Endothelial cell of umbilical vein (primary cell): ENCODE measurements around the gene MDN1. TPM values are rescaled to one million over a fixed set of nuclear protein-coding genes. Genes with fewer than 3 reads are reported as not detected.

Source experiments
- BruUV-seq: library from RNA; stranded (reverse); fragments of 400-500 nt; replicated peaks from 2 replicates; lab custom pipeline; 2021; lab: Mats Ljungman, UMichigan
- CTCF ChIA-PET: fragments of 300-600, 350-600 bp; sonication (Branson Sonifier 250); formaldehyde crosslinking; loops from one replicate; lab custom pipeline; 2021; ENCODE audit warnings: antibody characterized with exemption, inconsistent platforms; lab: Charles Lee
- POLR2A ChIA-PET: fragments of 300-600, 350-600 bp; sonication (Branson Sonifier 250); formaldehyde crosslinking; loops from one replicate; lab custom pipeline; 2021; ENCODE audit warnings: antibody characterized with exemption, inconsistent platforms; lab: Charles Lee
- DNase-seq: peaks from one replicate; pipeline ENCODE4 v3.0.0-alpha.2; 2011; ENCODE audit warnings: low read depth, low spot score
- FAIRE-seq: peaks from 2 replicates; lab custom pipeline; 2011; peaks lifted over from hg19 to GRCh38; lab: Jason Lieb, UNC
- H2AFZ ChIP-seq: 2 replicates; pipeline ENCODE4 v1.6.0; 2012; ENCODE audit warnings: low read depth, low read length, control low read depth, inconsistent platforms
- H3K27ac ChIP-seq: 2 replicates; pipeline ENCODE4 v1.5.1; 2011; ENCODE audit warnings: low read depth, mild to moderate bottlenecking, control low read depth, low read length, moderate library complexity; ENCODE audit not compliant: insufficient read depth
- H3K27me3 ChIP-seq, 2 experiments: 2 replicates each; pipeline versions ENCODE4 v1.6.0 to v1.6.1; 2011; ENCODE audit warnings: low read length in 2 of 2, mixed read lengths in 1 of 2; ENCODE audit not compliant: control insufficient read depth in 2 of 2, insufficient read depth in 2 of 2
- H3K36me3 ChIP-seq, 2 experiments: 2 replicates in 1 of 2; 3 replicates in 1 of 2; pipeline ENCODE4 v1.5.1; 2011; ENCODE audit warnings: low read length in 2 of 2, mild to moderate bottlenecking in 1 of 2, moderate library complexity in 1 of 2; ENCODE audit not compliant: control insufficient read depth in 2 of 2, insufficient read depth in 2 of 2; ENCODE audit errors: extremely low read depth in 1 of 2
- H3K4me1 ChIP-seq: 3 replicates; pipeline ENCODE4 v1.5.1; 2011; ENCODE audit warnings: mild to moderate bottlenecking, low read length; ENCODE audit not compliant: control insufficient read depth, insufficient read depth; ENCODE audit errors: extremely low read depth
- H3K4me2 ChIP-seq: 2 replicates; pipeline ENCODE4 v1.6.1; 2011; ENCODE audit warnings: low read length, control low read depth, mixed read lengths; ENCODE audit not compliant: insufficient read depth
- H3K4me3 ChIP-seq, 3 experiments: fragments of 200-600 bp in 1 of 3; sonication (generic), shearing (Covaris generic) in 1 of 3; replicated peaks in 1 of 3; 2 replicates each; pipeline ENCODE4 v1.5.1; 2011 to 2016; ENCODE audit warnings: control low read depth in 3 of 3, low read length in 3 of 3, mild to moderate bottlenecking in 2 of 3, inconsistent platforms in 1 of 3, low read depth in 1 of 3, moderate library complexity in 1 of 3; ENCODE audit not compliant: insufficient read depth in 1 of 3
- H3K79me2 ChIP-seq: 2 replicates; pipeline ENCODE4 v1.6.0; 2012; ENCODE audit warnings: low read length, inconsistent platforms; ENCODE audit not compliant: control insufficient read depth, insufficient read depth
- H3K9ac ChIP-seq: replicated peaks from 2 replicates; pipeline ENCODE3; 2011; ENCODE audit warnings: low read length, control low read depth; ENCODE audit not compliant: insufficient read depth; ENCODE audit errors: extremely low read depth
- H3K9me1 ChIP-seq: replicated peaks from 3 replicates; pipeline ENCODE4 v1.6.0; 2011; ENCODE audit warnings: mild to moderate bottlenecking, low read length; ENCODE audit not compliant: control insufficient read depth, insufficient read depth; ENCODE audit errors: extremely low read depth
- H3K9me3 ChIP-seq: replicated peaks from 2 replicates; pipeline ENCODE4 v1.5.1; 2012; ENCODE audit warnings: low read length, inconsistent platforms; ENCODE audit not compliant: control insufficient read depth, insufficient read depth
- H4K20me1 ChIP-seq: replicated peaks from 2 replicates; pipeline ENCODE3; 2011; ENCODE audit warnings: mild to moderate bottlenecking, low read length; ENCODE audit not compliant: control insufficient read depth, insufficient read depth; ENCODE audit errors: extremely low read depth
- CTCF ChIP-seq, 2 donors: IDR thresholded peaks; 1 replicate in 1 of 2; 2 replicates in 1 of 2; pipeline ENCODE4 v1.5.1; 2011; ENCODE audit warnings: low read length in 2 of 2, mild to moderate bottlenecking in 2 of 2, moderate library complexity in 2 of 2, control low read depth in 1 of 2, inconsistent platforms in 1 of 2, low read depth in 1 of 2; ENCODE audit not compliant: insufficient read depth in 1 of 2; ENCODE audit errors: extremely low read depth in 1 of 2
- EZH2 ChIP-seq: IDR thresholded peaks from 2 replicates; pipeline ENCODE4 v1.6.1; 2012; ENCODE audit warnings: borderline replicate concordance, low read depth, mild to moderate bottlenecking, moderate library complexity, low read length, inconsistent platforms; ENCODE audit not compliant: severe bottlenecking
- FOS ChIP-seq: IDR thresholded peaks from 2 replicates; pipeline ENCODE4 v1.6.1; 2011; ENCODE audit warnings: mild to moderate bottlenecking, low read length, moderate library complexity, borderline replicate concordance; ENCODE audit not compliant: insufficient read depth
- GATA2 ChIP-seq: IDR thresholded peaks from 2 replicates; pipeline ENCODE4 v1.7.0; 2011; ENCODE audit warnings: low read depth, mild to moderate bottlenecking, moderate library complexity, mixed read lengths, low read length; ENCODE audit not compliant: insufficient read length, insufficient read depth
- JUN ChIP-seq: IDR thresholded peaks from 2 replicates; pipeline ENCODE4 v1.6.1; 2011; ENCODE audit warnings: borderline replicate concordance, low read depth; ENCODE audit not compliant: insufficient read length, insufficient read depth
- MYC ChIP-seq: IDR thresholded peaks from one replicate; pipeline ENCODE4 v1.6.1; 2011; ENCODE audit warnings: mild to moderate bottlenecking, low read depth, low read length
- POLR2A ChIP-seq: IDR thresholded peaks from 2 replicates; pipeline ENCODE4 v1.6.1; 2012; ENCODE audit warnings: low read depth, mild to moderate bottlenecking, control low read depth, low read length
- POLR2AphosphoS5 ChIP-seq: IDR thresholded peaks from 2 replicates; pipeline ENCODE4 v1.6.1; 2012; ENCODE audit warnings: low read depth, mild to moderate bottlenecking, control low read depth, low read length, moderate library complexity; ENCODE audit not compliant: insufficient read depth
- dilution Hi-C: fragments of 300-500 bp; cut with MboI; formaldehyde crosslinking; loops from one replicate; pipeline ENCODE4 v1.15.0; 2019; ENCODE audit warnings: low sequenced_read_pairs; ENCODE audit not compliant: extremely low pct_ligation_motif_present
- intact Hi-C: fragments of 100-400 bp; cut with micrococcal nuclease; formaldehyde crosslinking; loops from one replicate; pipeline ENCODE4 v1.10.0; 2022
- polyA plus RNA-seq, 4 experiments: library from polyadenylated mRNA; depleted of rRNA in 3 of 4; stranded (reverse) in 3 of 4; unstranded in 1 of 4; fragments of >200 nt; gene quantifications; 2 replicates each; pipeline versions ENCODE4 v1.2.1 to v1.2.3, GENCODE V29; 2011 to 2012; ENCODE audit warnings: missing spikeins in 1 of 4
- total RNA-seq: library from RNA; stranded (reverse); gene quantifications from 2 replicates; pipeline ENCODE4 v1.2.3, GENCODE V29; 2021
- TF ChIP-seq, protein P1 (sequence below): IDR thresholded peaks from 2 replicates; pipeline ENCODE4 v1.6.1; 2011; ENCODE audit not compliant: insufficient read depth, insufficient read length

The MDN1 gene
- total and polyA plus RNA-seq, 2 donors (not counting 3 experiments of a cell fraction or from before 2014, with no cell fraction given), result 9.2 to 39.6 TPM

GRCh38 chr6:89763550-89763949, 56.0 kb downstream of the MDN1 start:
- Histone ChIP-seq H3K27ac (no peak overlapping the region), H3K4me2 (no peak overlapping the region), H3K4me1 (no peaks in the 10 kb centered on the region), H3K36me3 (peaks cover 3 to 6% of the 10 kb centered on the region in 2 experiments), H3K9me1 (no peaks in the 10 kb centered on the region), H4K20me1 (no peaks in the 10 kb centered on the region), H3K9ac (no peak overlapping the region), H2AFZ (no peak overlapping the region), H3K9me3 (no peaks in the 10 kb centered on the region), H3K27me3 (no peaks in the 10 kb centered on the region), H3K79me2 (no peaks in the 10 kb centered on the region), H3K4me3 (no peak overlapping the region)
- dilution Hi-C loops, result no loop called here
- POLR2A ChIA-PET, result no interaction called here
- FAIRE-seq (no peak), DNase-seq (no peak)
- TF ChIP-seq MYC (no peak), CTCF (IDR thresholded peaks at IDR 0.05; ENCODE audit: extremely low read depth in 1 of 2, insufficient read depth in 1 of 2, low read depth in 1 of 2, low read length in 2 of 2) (no peak)
- intact Hi-C loops, result no loop called here
- BruUV-seq, result no TSS peak
- CTCF ChIA-PET, result interaction anchor here (0.8 to 1.1 kb wide), 2 partner anchors 8 to 56 kb away, joined by 3 to 4 read pairs; partner anchors contain the start of gene MDN1

- Histone ChIP-seq H3K79me2 (no peaks in the 10 kb centered on the region), H3K27me3 (no peaks in the 10 kb centered on the region), H3K9me1 (no peaks in the 10 kb centered on the region), H3K4me2 (no peak overlapping the region), H3K9me3 (no peaks in the 10 kb centered on the region), H4K20me1 (no peaks in the 10 kb centered on the region), H2AFZ (no peak overlapping the region), H3K36me3 (peaks cover 8 to 12% of the 10 kb centered on the region in 2 experiments), H3K9ac (no peak overlapping the region), H3K4me1 (no peaks in the 10 kb centered on the region), H3K27ac (no peak overlapping the region), H3K4me3 (no peak overlapping the region)
- FAIRE-seq, result no peak
- intact Hi-C loops, result no loop called here
- TF ChIP-seq GATA2, result no peak
- no peak for TF ChIP-seq JUN
- no peak for TF ChIP-seq FOS
- TF ChIP-seq POLR2A, result no peak
- TF ChIP-seq EZH2, result no peak
- TF ChIP-seq, protein P1, sequence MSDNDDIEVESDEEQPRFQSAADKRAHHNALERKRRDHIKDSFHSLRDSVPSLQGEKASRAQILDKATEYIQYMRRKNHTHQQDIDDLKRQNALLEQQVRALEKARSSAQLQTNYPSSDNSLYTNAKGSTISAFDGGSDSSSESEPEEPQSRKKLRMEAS, result no peak
- no peak for TF ChIP-seq POLR2AphosphoS5
- no peak for TF ChIP-seq MYC
- TF ChIP-seq CTCF (IDR thresholded peaks at IDR 0.05; ENCODE audit: extremely low read depth in 1 of 2, insufficient read depth in 1 of 2, low read depth in 1 of 2, low read length in 2 of 2), result no peak
- POLR2A ChIA-PET, result no interaction called here
- dilution Hi-C loops, result no loop called here
- BruUV-seq, result no TSS peak
- no peak for DNase-seq
- CTCF ChIA-PET, result no interaction called here
Observed at GRCh38 chr6:89758830-89759229, 60.8 kb downstream of the MDN1 start.
